ENCODE measurements around the gene TNFRSF9. TPM values are rescaled to one million over a fixed set of nuclear protein-coding genes. Genes with fewer than 3 reads are reported as not detected.

Gene TNFRSF9
- total RNA-seq, 3 donors from 2014 or later, result 0.59 TPM; not detected in 2

GRCh38 chr1:7962014-7962335, 21.3 kb upstream of the TNFRSF9 start:
- no peaks in the 10 kb centered on the region for H3K36me3 ChIP-seq
- H3K4me1 ChIP-seq, result peaks cover 0 to 9% of the 10 kb centered on the region in 2 donors
- peak overlapping the region; percentile 83 to 93 (median 84) for H3K4me3 ChIP-seq
- TF ChIP-seq POLR2AphosphoS5 (IDR thresholded peaks at IDR 0.05), result no peak
- TF ChIP-seq POLR2A (IDR thresholded peaks at IDR 0.05), result no peak
- TF ChIP-seq CTCF (IDR thresholded peaks at IDR 0.05), result no peak
- intact Hi-C loops (cut with DNase I; ENCODE audit: low total_unique reads), result no loop called here
- no peak for DNase-seq (ENCODE audit: low spot score in 2 of 2)
- H3K27ac ChIP-seq, result peak overlapping the region; percentile 94 to 95
- no peaks in the 10 kb centered on the region for H3K27me3 ChIP-seq
- H3K9me3 ChIP-seq, result no peaks in the 10 kb centered on the region

- Histone ChIP-seq H3K4me3 (peak within 1 kb of the TSS; percentile 83 to 93 (median 84)), H3K4me1 (peaks cover 0 to 3% of the 10 kb centered on the region in 2 donors), H3K36me3 (no peaks in the 10 kb centered on the region), H3K9me3 (no peaks in the 10 kb centered on the region), H3K27ac (peak within 1 kb of the TSS; percentile 94 to 95), H3K27me3 (no peaks in the 10 kb centered on the region)
- intact Hi-C loops (cut with DNase I; ENCODE audit: low total_unique reads), result no loop called here
- TF ChIP-seq POLR2AphosphoS5 (IDR thresholded peaks at IDR 0.05) (peak; percentile 85 to 92 (median 92)), CTCF (IDR thresholded peaks at IDR 0.05) (peak; percentile 9 to 67 (median 55)), POLR2A (IDR thresholded peaks at IDR 0.05) (peak; percentile 60)
- peak; percentile 99 to 100 for DNase-seq (ENCODE audit: low spot score in 2 of 2)
Measured at GRCh38 chr1:7961216-7962013, 20.8 kb upstream of the TNFRSF9 start, which contains the start of gene PARK7. TSS of gene PARK7 (plus strand) at chr1:7961711. CDS start at chr1:7962786, 1,075 bp downstream.

- H3K9me3 ChIP-seq, result no peaks in the 10 kb centered on the region
- no peaks in the 10 kb centered on the region for H3K36me3 ChIP-seq
- peak overlapping the region; percentile 94 to 95 for H3K27ac ChIP-seq
- TF ChIP-seq POLR2A (IDR thresholded peaks at IDR 0.05) (no peak), CTCF (IDR thresholded peaks at IDR 0.05) (no peak), POLR2AphosphoS5 (IDR thresholded peaks at IDR 0.05) (no peak)
- no peaks in the 10 kb centered on the region for H3K4me1 ChIP-seq
- DNase-seq (ENCODE audit: low spot score in 2 of 2), result no peak
- peak overlapping the region; percentile 83 to 93 (median 84) for H3K4me3 ChIP-seq
- intact Hi-C loops (cut with DNase I; ENCODE audit: low total_unique reads), result no loop called here
- no peaks in the 10 kb centered on the region for H3K27me3 ChIP-seq
Measured at GRCh38 chr1:7960867-7961215, 20.2 kb upstream of the TNFRSF9 start.

GRCh38 chr1:7960165-7960564, 19.5 kb upstream of the TNFRSF9 start:
- TF ChIP-seq POLR2AphosphoS5 (IDR thresholded peaks at IDR 0.05) (no peak), POLR2A (IDR thresholded peaks at IDR 0.05) (no peak), CTCF (IDR thresholded peaks at IDR 0.05) (no peak)
- H3K27ac ChIP-seq, result peak overlapping the region; percentile 94 to 95
- peak overlapping the region in 1 of 3 donors; percentile 83 for H3K4me3 ChIP-seq

GRCh38 chr1:7956218-7957032, 15.8 kb upstream of the TNFRSF9 start:
- Histone ChIP-seq H3K36me3 (no peaks in the 10 kb centered on the region), H3K4me1 (no peaks in the 10 kb centered on the region), H3K4me3 (no peak overlapping the region), H3K9me3 (no peaks in the 10 kb centered on the region), H3K27ac (no peak overlapping the region), H3K27me3 (no peaks in the 10 kb centered on the region)
- intact Hi-C loops (cut with DNase I; ENCODE audit: low total_unique reads), result no loop called here
- no peak for TF ChIP-seq POLR2AphosphoS5 (IDR thresholded peaks at IDR 0.05)
- TF ChIP-seq CTCF (IDR thresholded peaks at IDR 0.05), result no peak
- no peak for TF ChIP-seq POLR2A (IDR thresholded peaks at IDR 0.05)
- DNase-seq (ENCODE audit: low spot score in 2 of 2), result no peak

More at GRCh38 chr1:7960165-7960564, 19.5 kb upstream of the TNFRSF9 start:
- intact Hi-C loops (cut with DNase I; ENCODE audit: low total_unique reads), result no loop called here
- no peak for DNase-seq (ENCODE audit: low spot score in 2 of 2)
- Histone ChIP-seq H3K9me3 (no peaks in the 10 kb centered on the region), H3K27me3 (no peaks in the 10 kb centered on the region), H3K36me3 (no peaks in the 10 kb centered on the region), H3K4me1 (no peaks in the 10 kb centered on the region)

Data from breast epithelium (tissue), 4 donors.